ENCODE measurements around the gene RABGEF1.

Gene RABGEF1

DNA sequence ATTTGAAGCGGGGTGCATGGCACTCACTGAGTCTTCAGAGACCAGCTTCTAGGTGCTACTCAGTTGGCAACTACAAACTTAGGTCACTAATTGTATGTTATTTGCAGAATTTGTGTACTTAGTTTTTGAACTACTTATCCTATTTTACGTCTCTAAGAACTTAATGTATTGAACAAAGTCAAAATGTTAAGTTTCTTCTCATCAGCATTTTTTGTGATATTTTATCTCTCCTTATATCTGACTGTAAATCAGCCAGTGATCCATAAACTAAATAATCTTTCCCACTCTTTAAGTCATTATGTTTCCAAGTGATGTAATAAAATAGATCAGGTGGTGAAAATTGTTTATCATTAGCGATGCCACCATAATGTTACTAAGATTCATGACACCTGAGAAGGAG, 120.2 kb downstream of the RABGEF1 start:
- DNase-seq, result no peak
